HFFc6 (cell line): ENCODE data around the gene PCNX4. TPM values are rescaled to one million over a fixed set of nuclear protein-coding genes. Genes with fewer than 3 reads are reported as not detected.
A peak's percentile ranks its signal among the peaks of the same experiment; 100 is the strongest.

Source experiments
- DNase-seq: peaks from one replicate; pipeline ENCODE4 v3.0.0-alpha.2; 2018
- H3K27ac Mint-ChIP-seq: 2 replicates; pipeline ENCODE4 v1.8.0; 2020; ENCODE audit warnings: mild to moderate bottlenecking, mixed read lengths
- H3K27me3 Mint-ChIP-seq: 2 replicates; pipeline ENCODE4 v1.8.0; 2021; ENCODE audit warnings: mild to moderate bottlenecking, moderate library complexity, mixed read lengths; ENCODE audit not compliant: insufficient read depth
- H3K36me3 Mint-ChIP-seq: 2 replicates; pipeline ENCODE4 v1.8.0; 2021; ENCODE audit warnings: low read depth, mixed read lengths
- H3K4me1 Mint-ChIP-seq: 2 replicates; pipeline ENCODE4 v1.8.0; 2020; ENCODE audit warnings: low read depth, mixed read lengths
- H3K4me3 Mint-ChIP-seq: 2 replicates; pipeline ENCODE4 v1.8.0; 2020; ENCODE audit warnings: mild to moderate bottlenecking, moderate library complexity, mixed read lengths
- H3K9me3 Mint-ChIP-seq: 2 replicates; pipeline ENCODE4 v1.8.0; 2020; ENCODE audit warnings: mild to moderate bottlenecking, mixed read lengths
- total RNA-seq, 6 experiments: library from RNA; stranded (reverse); fragmentation: NEBNext Ultra II Directional; extraction: Animal tissue kit (Norgen Biotek cat#: 25700); gene quantifications; 2 replicates in 1 of 6; 3 replicates in 5 of 6; pipeline ENCODE4 v1.2.3, GENCODE V29; 2021
- TF ChIP-seq, protein P1 (sequence below): fragments of 200-600 bp; sonication (generic); IDR thresholded peaks from 2 replicates; pipeline ENCODE4 v1.5.0; 2021; ENCODE audit warnings: antibody characterized with exemption, mild to moderate bottlenecking

Gene PCNX4
- total RNA-seq, 6 experiments from 2014 or later, result 46.5 to 67.7 (median 54.9) TPM

DNA sequence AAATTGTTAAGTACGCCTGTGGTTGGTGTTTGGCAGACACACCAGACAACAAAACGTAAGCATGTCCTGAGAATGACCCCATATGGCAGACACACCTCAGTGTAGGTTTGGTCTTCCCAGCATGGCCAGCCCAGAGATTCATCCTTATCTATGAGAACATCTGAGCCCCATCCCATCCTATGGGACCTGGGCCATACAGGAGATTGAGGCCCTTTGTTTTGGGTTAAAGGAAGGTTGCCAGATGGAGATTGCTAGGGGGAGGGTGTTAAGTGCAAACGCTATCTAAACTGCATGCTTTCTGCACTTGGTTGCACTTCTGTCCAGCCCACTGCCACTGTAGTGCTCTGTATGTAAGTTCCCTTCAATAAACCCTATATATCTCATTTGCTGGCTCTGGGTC is 4.1 kb upstream of the PCNX4 start:
- TF ChIP-seq, protein P1, sequence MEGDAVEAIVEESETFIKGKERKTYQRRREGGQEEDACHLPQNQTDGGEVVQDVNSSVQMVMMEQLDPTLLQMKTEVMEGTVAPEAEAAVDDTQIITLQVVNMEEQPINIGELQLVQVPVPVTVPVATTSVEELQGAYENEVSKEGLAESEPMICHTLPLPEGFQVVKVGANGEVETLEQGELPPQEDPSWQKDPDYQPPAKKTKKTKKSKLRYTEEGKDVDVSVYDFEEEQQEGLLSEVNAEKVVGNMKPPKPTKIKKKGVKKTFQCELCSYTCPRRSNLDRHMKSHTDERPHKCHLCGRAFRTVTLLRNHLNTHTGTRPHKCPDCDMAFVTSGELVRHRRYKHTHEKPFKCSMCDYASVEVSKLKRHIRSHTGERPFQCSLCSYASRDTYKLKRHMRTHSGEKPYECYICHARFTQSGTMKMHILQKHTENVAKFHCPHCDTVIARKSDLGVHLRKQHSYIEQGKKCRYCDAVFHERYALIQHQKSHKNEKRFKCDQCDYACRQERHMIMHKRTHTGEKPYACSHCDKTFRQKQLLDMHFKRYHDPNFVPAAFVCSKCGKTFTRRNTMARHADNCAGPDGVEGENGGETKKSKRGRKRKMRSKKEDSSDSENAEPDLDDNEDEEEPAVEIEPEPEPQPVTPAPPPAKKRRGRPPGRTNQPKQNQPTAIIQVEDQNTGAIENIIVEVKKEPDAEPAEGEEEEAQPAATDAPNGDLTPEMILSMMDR, result no peak
- H3K27me3 Mint-ChIP-seq, result no peaks in the 10 kb centered on the region; the same call in 1 of the 2 replicates
- peaks cover 5% of the 10 kb centered on the region for H3K36me3 Mint-ChIP-seq
- no peak for DNase-seq
- peaks cover 9% of the 10 kb centered on the region for H3K4me1 Mint-ChIP-seq
- H3K4me3 Mint-ChIP-seq, result no peak overlapping the region
- no peaks in the 10 kb centered on the region for H3K9me3 Mint-ChIP-seq
- no peak overlapping the region for H3K27ac Mint-ChIP-seq

DNA sequence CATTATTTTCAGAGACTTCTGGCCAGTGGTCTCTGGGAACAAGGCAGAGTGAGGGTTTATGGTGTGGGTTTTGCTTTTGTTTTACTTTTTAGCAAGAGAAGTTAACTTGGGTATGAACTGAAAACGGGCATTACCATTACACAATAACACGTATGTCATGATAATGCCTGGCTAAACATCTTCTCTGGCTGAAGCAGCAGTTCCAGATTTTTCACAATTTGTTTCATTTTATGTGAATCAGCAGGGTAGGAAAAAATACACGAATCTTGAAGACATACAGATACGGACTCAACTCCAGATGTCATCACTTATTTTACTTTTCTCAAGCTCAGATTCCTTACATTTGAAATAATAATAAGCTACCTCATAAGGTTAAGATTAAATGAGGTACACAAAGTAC is 2.5 kb upstream of the PCNX4 start:
- Mint-ChIP-seq H3K27ac (no peak overlapping the region; the same call in 1 of the 2 replicates), H3K4me1 (peaks cover 14% of the 10 kb centered on the region), H3K9me3 (no peaks in the 10 kb centered on the region), H3K36me3 (peaks cover 19% of the 10 kb centered on the region), H3K4me3 (peak overlapping the region; percentile 29; the same call in 1 of the 2 replicates), H3K27me3 (no peaks in the 10 kb centered on the region; the same call in 1 of the 2 replicates)
- no peak for DNase-seq
- TF ChIP-seq, protein P1, result no peak

DNA sequence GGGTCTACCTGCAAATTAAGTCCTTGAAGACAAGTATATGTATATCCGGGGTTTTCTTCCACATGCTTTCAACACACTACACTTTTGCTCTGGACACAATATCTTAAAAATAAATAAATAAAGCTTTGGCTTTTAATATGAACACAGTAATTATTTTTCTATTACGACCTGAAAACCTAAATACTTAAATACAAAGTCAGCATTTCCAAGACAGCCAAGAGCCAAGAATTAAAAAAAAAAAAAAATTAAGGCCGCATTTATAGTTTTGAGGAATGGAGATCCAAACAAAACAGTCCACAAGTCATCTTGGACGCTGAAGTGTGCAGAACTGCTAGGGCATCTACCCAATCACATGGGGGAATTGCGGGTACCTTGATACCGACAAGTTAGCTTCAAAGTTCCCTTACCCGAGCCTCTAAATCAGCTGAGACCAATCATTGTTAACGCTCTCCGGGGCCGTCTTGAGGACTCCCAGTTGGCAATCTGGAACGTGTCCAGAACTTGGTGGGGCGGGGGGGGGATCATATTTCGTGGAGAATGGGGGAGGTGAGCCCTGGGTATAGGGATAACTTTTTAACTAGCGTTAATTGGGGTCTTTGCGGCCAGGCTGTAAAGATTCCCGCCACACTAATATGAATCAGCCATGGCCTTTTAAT is 731 bp upstream of the PCNX4 start:
- no peak for DNase-seq
- Mint-ChIP-seq H3K9me3 (no peaks in the 10 kb centered on the region), H3K4me1 (peaks cover 32% of the 10 kb centered on the region), H3K4me3 (peak overlapping the region; percentile 97), H3K27ac (peak overlapping the region; percentile 97), H3K27me3 (no peaks in the 10 kb centered on the region; the same call in 1 of the 2 replicates), H3K36me3 (peaks cover 27% of the 10 kb centered on the region)
- TF ChIP-seq, protein P1, result no peak

DNA sequence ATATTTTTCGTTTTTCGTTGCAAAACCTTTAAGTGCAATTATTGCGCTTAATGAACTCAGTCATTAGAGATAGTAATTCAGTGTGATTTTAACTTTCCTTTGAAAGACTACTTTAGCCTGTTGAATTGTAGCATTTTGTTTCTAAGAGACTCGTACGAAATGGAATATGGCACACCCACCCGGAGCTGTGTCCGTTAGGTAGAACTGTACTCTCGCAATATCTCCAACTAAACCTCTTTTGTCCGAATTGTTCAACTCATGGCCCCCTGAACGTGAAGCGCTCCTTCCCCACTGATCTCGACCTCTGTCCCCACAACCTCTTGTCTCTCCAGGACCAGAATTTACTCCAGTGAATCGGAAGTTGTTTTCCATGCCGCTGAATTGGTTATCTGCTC is 800 bp downstream of the PCNX4 start:
- H3K9me3 Mint-ChIP-seq, result no peaks in the 10 kb centered on the region
- peak overlapping the region; percentile 97 for H3K27ac Mint-ChIP-seq
- peaks cover 47% of the 10 kb centered on the region for H3K4me1 Mint-ChIP-seq
- peak overlapping the region; percentile 97 for H3K4me3 Mint-ChIP-seq
- TF ChIP-seq, protein P1, result no peak
- peak; percentile 18 for DNase-seq
- peaks cover 30% of the 10 kb centered on the region for H3K36me3 Mint-ChIP-seq
- no peaks in the 10 kb centered on the region; the same call in 1 of the 2 replicates for H3K27me3 Mint-ChIP-seq

DNA sequence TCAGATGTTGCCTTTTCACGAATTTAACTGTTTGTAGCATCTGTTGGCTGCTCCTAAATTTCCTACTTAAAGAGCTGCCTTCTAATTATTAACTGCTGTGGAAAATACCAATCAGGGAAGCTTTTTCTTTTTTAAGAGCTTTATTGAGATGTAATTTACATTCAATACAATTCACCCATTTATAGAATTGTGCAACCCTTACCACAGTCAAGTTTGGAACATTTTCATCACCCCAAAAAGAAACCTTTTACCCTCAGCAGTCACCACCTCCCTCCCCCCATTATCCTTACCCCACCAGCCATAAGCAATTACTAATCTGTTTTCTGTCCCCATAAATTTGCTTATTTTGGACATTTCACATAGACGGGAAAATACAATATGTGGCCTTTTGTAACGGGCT is 1.4 kb downstream of the PCNX4 start:
- peak overlapping the region; percentile 97 for H3K27ac Mint-ChIP-seq
- H3K36me3 Mint-ChIP-seq, result peaks cover 36% of the 10 kb centered on the region
- H3K27me3 Mint-ChIP-seq, result no peaks in the 10 kb centered on the region; the same call in 1 of the 2 replicates
- no peaks in the 10 kb centered on the region for H3K9me3 Mint-ChIP-seq
- TF ChIP-seq, protein P1, result no peak
- H3K4me3 Mint-ChIP-seq, result peak overlapping the region; percentile 97
- no peak for DNase-seq
- H3K4me1 Mint-ChIP-seq, result peaks cover 52% of the 10 kb centered on the region
